ENCODE data around the gene TMEM245.
"Not testable (repeated sequence)": the region's sequence is repeated elsewhere in the genome, so short reads cannot be mapped to it uniquely, and the experiment has no call there.

Gene TMEM245

GRCh38 chr9:109132567-109133021, 12.8 kb upstream of the TMEM245 start:
- H3K4me3 ChIP-seq (ENCODE audit: low read depth, low read length), result no peak overlapping the region
- no peaks in the 10 kb centered on the region for H3K36me3 ChIP-seq (replicated peaks)
- no peak for TF ChIP-seq CTCF (IDR thresholded peaks at IDR 0.05; ENCODE audit: low read depth, low read length, missing control alignments)
- no peaks in the 10 kb centered on the region for H3K27me3 ChIP-seq (replicated peaks)
- no peak for DNase-seq
- no peak overlapping the region for H3K27ac ChIP-seq
- in situ Hi-C loops (cut with HindIII; ENCODE audit: low pct_ligation_motif_present, low sequenced_read_pairs), result no loop called here

- Histone ChIP-seq H3K4me3 (ENCODE audit: low read depth, low read length) (no peak overlapping the region), H3K27me3 (replicated peaks) (no peaks in the 10 kb centered on the region), H3K36me3 (replicated peaks) (no peaks in the 10 kb centered on the region), H3K27ac (no peak overlapping the region)
- DNase-seq, result no peak
- in situ Hi-C loops (cut with HindIII; ENCODE audit: low pct_ligation_motif_present, low sequenced_read_pairs), result no loop called here
- no peak for TF ChIP-seq CTCF (IDR thresholded peaks at IDR 0.05; ENCODE audit: low read depth, low read length, missing control alignments)
Observed at GRCh38 chr9:109129470-109130197, 9.9 kb upstream of the TMEM245 start.

- H3K27ac ChIP-seq; H3K4me3 ChIP-seq (ENCODE audit: low read depth, low read length); H3K36me3 ChIP-seq (replicated peaks); in situ Hi-C loops (cut with HindIII; ENCODE audit: low pct_ligation_motif_present, low sequenced_read_pairs); H3K27me3 ChIP-seq (replicated peaks); DNase-seq: not testable (repeated sequence)
Observed at GRCh38 chr9:109126671-109127070, 6.9 kb upstream of the TMEM245 start.

GRCh38 chr9:109124121-109124520, 4.4 kb upstream of the TMEM245 start:
- Histone ChIP-seq H3K27ac (no peak overlapping the region), H3K27me3 (replicated peaks) (no peaks in the 10 kb centered on the region), H3K4me3 (ENCODE audit: low read depth, low read length) (no peak overlapping the region), H3K36me3 (replicated peaks) (no peaks in the 10 kb centered on the region)
- TF ChIP-seq CTCF (IDR thresholded peaks at IDR 0.05; ENCODE audit: low read depth, low read length, missing control alignments), result no peak
- DNase-seq, result no peak
- in situ Hi-C loops (cut with HindIII; ENCODE audit: low pct_ligation_motif_present, low sequenced_read_pairs), result no loop called here

GRCh38 chr9:109122726-109123621, 3.2 kb upstream of the TMEM245 start:
- Histone ChIP-seq H3K27ac (no peak overlapping the region), H3K27me3 (replicated peaks) (no peaks in the 10 kb centered on the region), H3K36me3 (replicated peaks) (no peaks in the 10 kb centered on the region), H3K4me3 (ENCODE audit: low read depth, low read length) (no peak overlapping the region)
- in situ Hi-C loops (cut with HindIII; ENCODE audit: low pct_ligation_motif_present, low sequenced_read_pairs), result no loop called here
- TF ChIP-seq CTCF (IDR thresholded peaks at IDR 0.05; ENCODE audit: low read depth, low read length, missing control alignments), result no peak
- DNase-seq, result no peak

- H3K27ac ChIP-seq, result no peak overlapping the region
- H3K36me3 ChIP-seq (replicated peaks), result no peaks in the 10 kb centered on the region
- no peaks in the 10 kb centered on the region for H3K27me3 ChIP-seq (replicated peaks)
- no peak for TF ChIP-seq CTCF (IDR thresholded peaks at IDR 0.05; ENCODE audit: low read depth, low read length, missing control alignments)
- DNase-seq, result no peak
- in situ Hi-C loops (cut with HindIII; ENCODE audit: low pct_ligation_motif_present, low sequenced_read_pairs), result no loop called here
- H3K4me3 ChIP-seq (ENCODE audit: low read depth, low read length), result no peak overlapping the region
Observed at GRCh38 chr9:109121232-109121796, 1.6 kb upstream of the TMEM245 start.
